GM18858 (cell line): ENCODE measurements around the gene PHACTR1.
"Not testable (repeated sequence)": the region's sequence is repeated elsewhere in the genome, so short reads cannot be mapped to it uniquely, and the experiment has no call there.

ENCODE experiments used
- ATAC-seq: cut with Tn5 transposase; IDR thresholded peaks from one replicate; pipeline ENCODE4 v1.9.1; 2021; ENCODE audit not compliant: unreplicated experiment

The PHACTR1 gene

GRCh38 chr6:13298446-13298845 lies 581.9 kb downstream of the PHACTR1 start:
- ATAC-seq = no peak

- no peak for ATAC-seq
These were observed 582.8 kb downstream of the PHACTR1 start for GRCh38 chr6:13299403-13299821.

GRCh38 chr6:13299918-13300317 lies 583.4 kb downstream of the PHACTR1 start:
- no peak for ATAC-seq

- no peak for ATAC-seq
These were observed 584.4 kb downstream of the PHACTR1 start for GRCh38 chr6:13300643-13301590.

- ATAC-seq = no peak
These were observed 585.7 kb downstream of the PHACTR1 start for GRCh38 chr6:13302291-13302690.

GRCh38 chr6:13302751-13303667 lies 586.4 kb downstream of the PHACTR1 start:
- ATAC-seq = peak; percentile 69

GRCh38 chr6:13303668-13304017 lies 587.1 kb downstream of the PHACTR1 start:
- peak; percentile 37 for ATAC-seq

GRCh38 chr6:13304101-13304500 lies 587.5 kb downstream of the PHACTR1 start:
- no peak for ATAC-seq

- peak; percentile 31 for ATAC-seq
These were observed 588.2 kb downstream of the PHACTR1 start for GRCh38 chr6:13304580-13305260.

GRCh38 chr6:13305288-13305687 lies 588.7 kb downstream of the PHACTR1 start:
- ATAC-seq = no peak

- ATAC-seq = no peak
These were observed 589.2 kb downstream of the PHACTR1 start for GRCh38 chr6:13305791-13306190.

GRCh38 chr6:13307508-13307995 lies 591.0 kb downstream of the PHACTR1 start:
- no peak for ATAC-seq

GRCh38 chr6:13308332-13308731 lies 591.8 kb downstream of the PHACTR1 start:
- ATAC-seq = no peak

- no peak for ATAC-seq
These were observed 594.6 kb downstream of the PHACTR1 start for GRCh38 chr6:13311155-13311554.

GRCh38 chr6:13314806-13315205 lies 598.2 kb downstream of the PHACTR1 start:
- ATAC-seq = no peak

- ATAC-seq = no peak
These were observed 599.3 kb downstream of the PHACTR1 start for GRCh38 chr6:13315896-13316295.

GRCh38 chr6:13318821-13319220 lies 602.3 kb downstream of the PHACTR1 start:
- no peak for ATAC-seq

- no peak for ATAC-seq
These were observed 603.5 kb downstream of the PHACTR1 start for GRCh38 chr6:13319891-13320564.

- ATAC-seq = not testable (repeated sequence)
These were observed 609.5 kb downstream of the PHACTR1 start for GRCh38 chr6:13326031-13326586.

- ATAC-seq = no peak
These were observed 611.1 kb downstream of the PHACTR1 start for GRCh38 chr6:13327691-13328075.
